ENCODE data around the gene BCL6B.

Gene BCL6B

GRCh38 chr17:7001318-7001961 lies 21.4 kb upstream of the BCL6B start:
- peak; percentile 50 to 75 for DNase-seq
- no peak for TF ChIP-seq POLR2A (IDR thresholded peaks at IDR 0.05; ENCODE audit: low read length)
- no peak for TF ChIP-seq GATA1 (IDR thresholded peaks at IDR 0.05; ENCODE audit: low read depth, low read length)

- TF ChIP-seq POLR2A (IDR thresholded peaks at IDR 0.05; ENCODE audit: low read length) (no peak), GATA1 (IDR thresholded peaks at IDR 0.05; ENCODE audit: low read depth, low read length) (no peak)
- no peak for DNase-seq
Observed at GRCh38 chr17:7002288-7003047, 20.4 kb upstream of the BCL6B start.

GRCh38 chr17:7003745-7004144 lies 19.1 kb upstream of the BCL6B start:
- no peak for TF ChIP-seq POLR2A (IDR thresholded peaks at IDR 0.05; ENCODE audit: low read length)
- no peak for DNase-seq

- no peak for TF ChIP-seq POLR2A (IDR thresholded peaks at IDR 0.05; ENCODE audit: low read length)
- TF ChIP-seq GATA1 (IDR thresholded peaks at IDR 0.05; ENCODE audit: low read depth, low read length): no peak
- DNase-seq: peak; percentile 77 to 87
Observed at GRCh38 chr17:7004398-7005253, 18.2 kb upstream of the BCL6B start.

GRCh38 chr17:7005716-7006115 lies 17.1 kb upstream of the BCL6B start:
- DNase-seq: no peak
- TF ChIP-seq GATA1 (IDR thresholded peaks at IDR 0.05; ENCODE audit: low read depth, low read length): no peak
- TF ChIP-seq POLR2A (IDR thresholded peaks at IDR 0.05; ENCODE audit: low read length): no peak

GRCh38 chr17:7007143-7007542 lies 15.7 kb upstream of the BCL6B start:
- DNase-seq: no peak
- TF ChIP-seq POLR2A (IDR thresholded peaks at IDR 0.05; ENCODE audit: low read length) (no peak), GATA1 (IDR thresholded peaks at IDR 0.05; ENCODE audit: low read depth, low read length) (no peak)

GRCh38 chr17:7010523-7010922 lies 12.3 kb upstream of the BCL6B start:
- DNase-seq: no peak
- TF ChIP-seq GATA1 (IDR thresholded peaks at IDR 0.05; ENCODE audit: low read depth, low read length): no peak
- TF ChIP-seq POLR2A (IDR thresholded peaks at IDR 0.05; ENCODE audit: low read length): no peak

- no peak for DNase-seq
- TF ChIP-seq GATA1 (IDR thresholded peaks at IDR 0.05; ENCODE audit: low read depth, low read length) (no peak), POLR2A (IDR thresholded peaks at IDR 0.05; ENCODE audit: low read length) (no peak)
Observed at GRCh38 chr17:7011415-7011814, 11.4 kb upstream of the BCL6B start.

GRCh38 chr17:7011942-7012254 lies 11.0 kb upstream of the BCL6B start:
- TF ChIP-seq GATA1 (IDR thresholded peaks at IDR 0.05; ENCODE audit: low read depth, low read length) (no peak), POLR2A (IDR thresholded peaks at IDR 0.05; ENCODE audit: low read length) (no peak)
- no peak for DNase-seq

- peak; percentile 98 to 99 for DNase-seq
- TF ChIP-seq POLR2A (IDR thresholded peaks at IDR 0.05; ENCODE audit: low read length) (peak; percentile 87), GATA1 (IDR thresholded peaks at IDR 0.05; ENCODE audit: low read depth, low read length) (no peak)
Observed at GRCh38 chr17:7014261-7014994, 8.4 kb upstream of the BCL6B start.

GRCh38 chr17:7014995-7015958 lies 7.6 kb upstream of the BCL6B start:
- DNase-seq: peak; percentile 56 to 58
- peak; percentile 49 for TF ChIP-seq POLR2A (IDR thresholded peaks at IDR 0.05; ENCODE audit: low read length)
- TF ChIP-seq GATA1 (IDR thresholded peaks at IDR 0.05; ENCODE audit: low read depth, low read length): no peak

GRCh38 chr17:7016418-7016817 lies 6.4 kb upstream of the BCL6B start:
- no peak for DNase-seq
- TF ChIP-seq POLR2A (IDR thresholded peaks at IDR 0.05; ENCODE audit: low read length) (no peak), GATA1 (IDR thresholded peaks at IDR 0.05; ENCODE audit: low read depth, low read length) (no peak)

All from erythroblast (primary cell).